ENCODE data around the gene GRK5. TPM values are rescaled to one million over a fixed set of nuclear protein-coding genes. Genes with fewer than 3 reads are reported as not detected.

GRK5 gene
- total and polyA plus RNA-seq, 2 donors from 2014 or later = 7.3 to 18.7 TPM

GRCh38 chr10:119496273-119496672 lies 288.9 kb downstream of the GRK5 start:
- Histone ChIP-seq H3K9me3 (ENCODE audit: control insufficient read depth in 2 of 3, insufficient read depth in 1 of 3, low read length in 3 of 3) (no peaks in the 10 kb centered on the region), H3K36me3 (ENCODE audit: control insufficient read depth in 2 of 3, insufficient read depth in 3 of 3, low read length in 3 of 3) (no peaks in the 10 kb centered on the region), H3K27ac (ENCODE audit: low read depth in 2 of 2, low read length in 2 of 2) (no peak overlapping the region), H3K27me3 (ENCODE audit: control insufficient read depth, insufficient read depth, low read length) (no peaks in the 10 kb centered on the region), H3K9ac (ENCODE audit: low read length in 3 of 3) (no peak overlapping the region), H3K4me3 (ENCODE audit: low read length in 3 of 3) (no peak overlapping the region), H3K4me1 (ENCODE audit: control insufficient read depth in 2 of 3, insufficient read depth in 2 of 3, low read depth in 1 of 3, low read length in 3 of 3) (peaks cover 0 to 2% (median 0%) of the 10 kb centered on the region in 3 donors)
- TF ChIP-seq, protein P1, sequence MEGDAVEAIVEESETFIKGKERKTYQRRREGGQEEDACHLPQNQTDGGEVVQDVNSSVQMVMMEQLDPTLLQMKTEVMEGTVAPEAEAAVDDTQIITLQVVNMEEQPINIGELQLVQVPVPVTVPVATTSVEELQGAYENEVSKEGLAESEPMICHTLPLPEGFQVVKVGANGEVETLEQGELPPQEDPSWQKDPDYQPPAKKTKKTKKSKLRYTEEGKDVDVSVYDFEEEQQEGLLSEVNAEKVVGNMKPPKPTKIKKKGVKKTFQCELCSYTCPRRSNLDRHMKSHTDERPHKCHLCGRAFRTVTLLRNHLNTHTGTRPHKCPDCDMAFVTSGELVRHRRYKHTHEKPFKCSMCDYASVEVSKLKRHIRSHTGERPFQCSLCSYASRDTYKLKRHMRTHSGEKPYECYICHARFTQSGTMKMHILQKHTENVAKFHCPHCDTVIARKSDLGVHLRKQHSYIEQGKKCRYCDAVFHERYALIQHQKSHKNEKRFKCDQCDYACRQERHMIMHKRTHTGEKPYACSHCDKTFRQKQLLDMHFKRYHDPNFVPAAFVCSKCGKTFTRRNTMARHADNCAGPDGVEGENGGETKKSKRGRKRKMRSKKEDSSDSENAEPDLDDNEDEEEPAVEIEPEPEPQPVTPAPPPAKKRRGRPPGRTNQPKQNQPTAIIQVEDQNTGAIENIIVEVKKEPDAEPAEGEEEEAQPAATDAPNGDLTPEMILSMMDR (IDR thresholded peaks at IDR 0.05; ENCODE audit: borderline replicate concordance, extremely low read depth, insufficient read depth) = no peak
- FAIRE-seq = no peak
- intact Hi-C loops (cut with DNase I) = no loop called here
- peak in 1 of 5 donors; percentile 24 for DNase-seq

- Histone ChIP-seq H3K36me3 (ENCODE audit: control insufficient read depth in 2 of 3, insufficient read depth in 3 of 3, low read length in 3 of 3) (no peaks in the 10 kb centered on the region), H3K4me1 (ENCODE audit: control insufficient read depth in 2 of 3, insufficient read depth in 2 of 3, low read depth in 1 of 3, low read length in 3 of 3) (peaks cover 0 to 2% (median 0%) of the 10 kb centered on the region in 3 donors), H3K4me3 (ENCODE audit: low read length in 3 of 3) (no peak overlapping the region), H3K9ac (ENCODE audit: low read length in 3 of 3) (no peak overlapping the region), H3K27me3 (ENCODE audit: control insufficient read depth, insufficient read depth, low read length) (no peaks in the 10 kb centered on the region), H3K27ac (ENCODE audit: low read depth in 2 of 2, low read length in 2 of 2) (no peak overlapping the region), H3K9me3 (ENCODE audit: control insufficient read depth in 2 of 3, insufficient read depth in 1 of 3, low read length in 3 of 3) (no peaks in the 10 kb centered on the region)
- no peak for FAIRE-seq
- TF ChIP-seq, protein P1 (IDR thresholded peaks at IDR 0.05; ENCODE audit: borderline replicate concordance, extremely low read depth, insufficient read depth) = no peak
- peak in 1 of 5 donors; percentile 6 for DNase-seq
- intact Hi-C loops (cut with DNase I) = no loop called here
These were observed 289.9 kb downstream of the GRK5 start for GRCh38 chr10:119497243-119497642.

DNA sequence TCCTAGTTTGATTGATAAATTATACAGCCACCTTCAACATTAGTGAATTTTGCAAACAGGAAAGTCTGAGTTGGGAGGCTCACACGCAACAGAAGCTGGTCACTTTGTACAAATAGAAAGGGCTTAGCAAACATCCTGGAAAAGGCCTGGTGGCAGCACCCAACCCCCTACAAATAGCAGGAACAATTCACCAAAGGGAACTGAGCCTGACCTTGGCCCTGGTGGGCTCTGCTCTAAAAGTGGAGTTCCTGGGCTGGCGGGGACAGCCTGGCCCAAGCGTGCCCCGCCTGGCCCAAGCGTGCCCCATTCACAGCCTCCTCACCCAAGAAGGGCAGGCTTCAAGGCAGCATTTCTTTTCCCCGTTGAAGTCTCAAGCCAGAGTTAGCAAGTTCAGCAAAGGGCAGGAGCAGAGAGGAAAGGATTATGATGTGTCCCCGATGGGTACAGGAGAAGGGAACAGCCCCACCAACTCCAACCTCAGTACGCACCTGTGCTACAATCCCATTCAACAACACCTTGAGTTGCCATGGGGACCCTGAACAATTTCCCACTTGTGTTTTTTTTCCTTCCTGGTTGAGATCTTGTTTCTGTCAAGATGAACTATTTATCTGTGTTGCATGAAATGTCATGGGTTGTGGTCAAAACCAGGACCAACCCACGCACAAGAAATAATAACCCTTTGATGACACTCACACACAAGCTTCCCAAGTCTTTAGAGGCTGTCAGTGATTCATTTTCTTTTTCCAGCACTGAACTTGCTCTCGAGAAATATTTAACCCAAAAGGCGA lies 291.7 kb downstream of the GRK5 start:
- H3K9ac ChIP-seq (ENCODE audit: low read length in 3 of 3) = no peak overlapping the region
- H3K27me3 ChIP-seq (ENCODE audit: control insufficient read depth, insufficient read depth, low read length) = no peaks in the 10 kb centered on the region
- H3K4me3 ChIP-seq (ENCODE audit: low read length in 3 of 3) = no peak overlapping the region
- intact Hi-C loops (cut with DNase I) = no loop called here
- DNase-seq (peak in 3 of 5 donors; percentile 15 to 42 (median 25)), FAIRE-seq (no peak)
- no peaks in the 10 kb centered on the region for H3K9me3 ChIP-seq (ENCODE audit: control insufficient read depth in 2 of 3, insufficient read depth in 1 of 3, low read length in 3 of 3)
- peaks cover 0 to 2% (median 0%) of the 10 kb centered on the region in 3 donors for H3K4me1 ChIP-seq (ENCODE audit: control insufficient read depth in 2 of 3, insufficient read depth in 2 of 3, low read depth in 1 of 3, low read length in 3 of 3)
- H3K36me3 ChIP-seq (ENCODE audit: control insufficient read depth in 2 of 3, insufficient read depth in 3 of 3, low read length in 3 of 3) = no peaks in the 10 kb centered on the region
- TF ChIP-seq, protein P1 (IDR thresholded peaks at IDR 0.05; ENCODE audit: borderline replicate concordance, extremely low read depth, insufficient read depth) = no peak
- H3K27ac ChIP-seq (ENCODE audit: low read depth in 2 of 2, low read length in 2 of 2) = no peak overlapping the region
